DND-41 (cell line): Measurements from ENCODE around the gene MDC1.

Experiments used
- ATAC-seq: fragments of 200-7000 bp; cut with Tn5 transposase; 3 replicates; pipeline ENCODE4 v1.9.1; 2021; ENCODE audit warnings: low read depth; ENCODE audit not compliant: insufficient read depth
- DNase-seq: peaks from one replicate; pipeline ENCODE4 v3.0.0-alpha.2; 2020
- H2AFZ ChIP-seq: 2 replicates; pipeline ENCODE4 v1.6.0; 2012; ENCODE audit warnings: low read depth, low read length
- H3K27ac ChIP-seq: 2 replicates; pipeline ENCODE4 v1.5.1; 2012; ENCODE audit warnings: low read length, inconsistent platforms
- H3K27me3 ChIP-seq: fragments of 200-600 bp; sonication (generic); 2 replicates; pipeline ENCODE4 v1.6.0; 2012; ENCODE audit warnings: low read length, mild to moderate bottlenecking, inconsistent platforms; ENCODE audit not compliant: insufficient read depth, poor library complexity
- H3K36me3 ChIP-seq: 2 replicates; pipeline ENCODE4 v1.5.1; 2012; ENCODE audit warnings: low read length, inconsistent platforms; ENCODE audit not compliant: insufficient read depth
- H3K4me1 ChIP-seq: 2 replicates; pipeline ENCODE4 v1.5.1; 2012; ENCODE audit warnings: mild to moderate bottlenecking, low read length; ENCODE audit not compliant: insufficient read depth
- H3K4me2 ChIP-seq: 2 replicates; pipeline ENCODE4 v1.6.0; 2012; ENCODE audit warnings: mild to moderate bottlenecking, moderate library complexity, low read length, inconsistent platforms; ENCODE audit not compliant: insufficient read depth
- H3K4me3 ChIP-seq, 2 experiments: fragments of 200-600 bp in 1 of 2; shearing (Covaris generic) in 1 of 2; 2 replicates each; pipeline ENCODE4 v1.5.1; 2012 to 2016; ENCODE audit warnings: inconsistent platforms in 2 of 2, low read length in 2 of 2, mild to moderate bottlenecking in 2 of 2, low read depth in 1 of 2, moderate library complexity in 1 of 2
- H3K79me2 ChIP-seq: 2 replicates; pipeline ENCODE4 v1.6.0; 2012; ENCODE audit warnings: low read length, inconsistent platforms; ENCODE audit not compliant: insufficient read depth
- H3K9ac ChIP-seq: 2 replicates; pipeline ENCODE4 v1.6.0; 2012; ENCODE audit warnings: low read depth, mild to moderate bottlenecking, inconsistent platforms, low read length, moderate library complexity
- H3K9me3 ChIP-seq: 2 replicates; pipeline ENCODE4 v1.5.1; 2012; ENCODE audit warnings: low read length, moderate library complexity, mild to moderate bottlenecking, inconsistent platforms; ENCODE audit not compliant: insufficient read depth, severe bottlenecking
- H4K20me1 ChIP-seq: 2 replicates; pipeline ENCODE4 v1.6.0; 2012; ENCODE audit warnings: low read length; ENCODE audit not compliant: insufficient read depth
- EZH2 ChIP-seq: IDR thresholded peaks from 3 replicates; pipeline ENCODE4 v1.6.1; 2012; ENCODE audit warnings: borderline replicate concordance, low read depth, mild to moderate bottlenecking, moderate library complexity, low read length, inconsistent platforms; ENCODE audit not compliant: severe bottlenecking
- TF ChIP-seq, protein P1 (sequence below): IDR thresholded peaks from 2 replicates; pipeline ENCODE4 v1.5.1; 2012; ENCODE audit warnings: borderline replicate concordance, low read length, moderate library complexity, mild to moderate bottlenecking; ENCODE audit not compliant: poor library complexity, severe bottlenecking; ENCODE audit errors: extremely low read depth

MDC1 gene

DNA sequence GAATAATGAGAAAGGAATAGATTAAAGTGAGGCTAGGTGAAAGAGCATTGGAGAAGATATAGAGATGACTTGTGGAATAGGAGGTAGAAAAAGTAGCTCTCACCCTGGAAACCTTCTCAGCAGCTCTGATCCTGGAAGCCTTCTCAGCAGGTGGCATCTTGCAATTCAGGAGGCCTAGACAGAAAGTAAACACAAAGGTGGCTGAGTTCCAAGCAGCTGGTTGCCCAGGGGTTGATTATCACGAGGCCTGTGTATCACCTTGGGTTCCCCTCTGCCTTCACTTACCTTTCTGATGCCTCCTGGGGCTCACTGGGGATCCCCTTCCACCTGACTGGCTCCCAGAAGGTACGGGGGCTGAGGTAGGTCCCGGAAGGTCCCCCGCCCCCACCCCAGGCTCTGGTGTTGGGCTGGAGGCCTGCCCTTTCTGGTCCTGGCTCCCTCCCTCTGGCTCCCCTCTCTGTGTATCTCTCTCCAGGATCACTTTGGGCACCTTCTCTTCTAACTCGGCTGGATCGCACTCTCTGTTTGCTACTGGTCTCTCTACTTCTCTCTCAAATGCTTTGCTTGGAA is 9.7 kb downstream of the MDC1 start:
- H3K27me3 ChIP-seq: no peaks in the 10 kb centered on the region
- no peak for ATAC-seq

DNA sequence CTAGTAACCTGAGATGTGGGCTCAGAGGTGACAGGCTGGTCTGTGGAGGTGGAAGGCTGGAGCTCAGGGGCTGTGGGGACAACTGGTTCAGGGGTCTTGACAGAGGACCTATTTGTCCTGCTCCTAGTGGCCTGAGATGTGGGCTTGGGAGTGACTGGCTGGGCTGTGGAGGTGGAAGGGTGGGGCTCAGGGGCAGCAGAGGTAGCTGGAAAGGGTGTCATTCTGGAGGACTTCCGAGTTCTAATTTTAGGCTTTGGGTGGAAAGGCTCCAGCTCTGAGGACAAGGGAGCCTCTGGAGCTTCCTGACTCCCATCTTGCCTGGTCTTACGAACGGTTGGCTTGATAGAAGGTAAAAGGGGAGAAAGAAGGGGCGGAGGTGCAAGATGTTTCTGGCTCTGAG is 11.5 kb downstream of the MDC1 start:
- H3K79me2 ChIP-seq: no peaks in the 10 kb centered on the region
- H4K20me1 ChIP-seq: no peaks in the 10 kb centered on the region
- ATAC-seq: no peak
- no peak overlapping the region for H3K4me2 ChIP-seq
- H3K36me3 ChIP-seq: peaks cover 64% of the 10 kb centered on the region
- DNase-seq: no peak
- no peak overlapping the region for H2AFZ ChIP-seq
- no peak overlapping the region for H3K9ac ChIP-seq
- H3K4me3 ChIP-seq: no peak overlapping the region
- H3K27me3 ChIP-seq: no peaks in the 10 kb centered on the region
- no peaks in the 10 kb centered on the region for H3K9me3 ChIP-seq
- H3K27ac ChIP-seq: no peak overlapping the region
- no peaks in the 10 kb centered on the region for H3K4me1 ChIP-seq
- no peak for TF ChIP-seq EZH2
- TF ChIP-seq, protein P1, sequence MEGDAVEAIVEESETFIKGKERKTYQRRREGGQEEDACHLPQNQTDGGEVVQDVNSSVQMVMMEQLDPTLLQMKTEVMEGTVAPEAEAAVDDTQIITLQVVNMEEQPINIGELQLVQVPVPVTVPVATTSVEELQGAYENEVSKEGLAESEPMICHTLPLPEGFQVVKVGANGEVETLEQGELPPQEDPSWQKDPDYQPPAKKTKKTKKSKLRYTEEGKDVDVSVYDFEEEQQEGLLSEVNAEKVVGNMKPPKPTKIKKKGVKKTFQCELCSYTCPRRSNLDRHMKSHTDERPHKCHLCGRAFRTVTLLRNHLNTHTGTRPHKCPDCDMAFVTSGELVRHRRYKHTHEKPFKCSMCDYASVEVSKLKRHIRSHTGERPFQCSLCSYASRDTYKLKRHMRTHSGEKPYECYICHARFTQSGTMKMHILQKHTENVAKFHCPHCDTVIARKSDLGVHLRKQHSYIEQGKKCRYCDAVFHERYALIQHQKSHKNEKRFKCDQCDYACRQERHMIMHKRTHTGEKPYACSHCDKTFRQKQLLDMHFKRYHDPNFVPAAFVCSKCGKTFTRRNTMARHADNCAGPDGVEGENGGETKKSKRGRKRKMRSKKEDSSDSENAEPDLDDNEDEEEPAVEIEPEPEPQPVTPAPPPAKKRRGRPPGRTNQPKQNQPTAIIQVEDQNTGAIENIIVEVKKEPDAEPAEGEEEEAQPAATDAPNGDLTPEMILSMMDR: no peak

More for the DNA sequence above, 9.7 kb downstream of the MDC1 start:
- DNase-seq: no peak
- Histone ChIP-seq H3K4me1 (no peaks in the 10 kb centered on the region), H3K36me3 (peaks cover 79% of the 10 kb centered on the region), H4K20me1 (no peaks in the 10 kb centered on the region), H3K27ac (no peak overlapping the region), H3K79me2 (no peaks in the 10 kb centered on the region), H3K4me2 (no peak overlapping the region), H3K4me3 (no peak overlapping the region), H2AFZ (no peak overlapping the region), H3K9ac (no peak overlapping the region; the same call in 1 of the 2 replicates), H3K9me3 (no peaks in the 10 kb centered on the region)
- no peak for TF ChIP-seq EZH2
- TF ChIP-seq, protein P1: no peak

DNA sequence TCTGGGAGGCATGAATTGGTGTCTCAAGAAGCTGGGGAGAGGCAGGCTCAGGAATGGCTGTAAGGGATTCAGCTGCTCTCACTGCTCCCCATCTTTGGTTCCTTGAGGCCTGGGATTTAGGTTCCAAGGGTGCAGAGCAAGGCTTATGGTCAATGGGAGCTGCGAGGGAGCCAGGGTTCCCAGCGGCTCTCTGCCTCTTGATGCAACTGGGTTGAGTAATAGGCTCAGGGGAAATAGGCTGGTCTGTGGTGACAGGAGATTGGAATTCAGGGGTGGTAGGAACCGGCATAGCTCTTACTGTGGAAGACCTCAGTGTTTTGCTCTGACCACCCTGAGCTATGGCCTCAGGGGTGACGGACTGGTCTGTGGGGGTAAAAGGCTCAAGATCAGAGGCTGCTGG is 13.3 kb downstream of the MDC1 start:
- no peak for DNase-seq
- no peaks in the 10 kb centered on the region for H3K4me1 ChIP-seq
- no peak overlapping the region for H3K27ac ChIP-seq
- no peaks in the 10 kb centered on the region for H4K20me1 ChIP-seq
- H3K9ac ChIP-seq: no peak overlapping the region
- no peak overlapping the region for H3K4me3 ChIP-seq
- TF ChIP-seq, protein P1: no peak
- TF ChIP-seq EZH2: no peak
- peaks cover 63% of the 10 kb centered on the region for H3K36me3 ChIP-seq
- H3K27me3 ChIP-seq: no peaks in the 10 kb centered on the region
- H3K79me2 ChIP-seq: no peaks in the 10 kb centered on the region
- no peak overlapping the region for H2AFZ ChIP-seq
- H3K4me2 ChIP-seq: no peak overlapping the region
- H3K9me3 ChIP-seq: no peaks in the 10 kb centered on the region
- ATAC-seq: no peak
